ENCODE data around the gene ATF6B. TPM values are rescaled to one million over a fixed set of nuclear protein-coding genes. Genes with fewer than 3 reads are reported as not detected.

Gene ATF6B
- total and polyA plus RNA-seq, 2 experiments from 2014 or later, result 24.9 to 26.1 TPM

DNA sequence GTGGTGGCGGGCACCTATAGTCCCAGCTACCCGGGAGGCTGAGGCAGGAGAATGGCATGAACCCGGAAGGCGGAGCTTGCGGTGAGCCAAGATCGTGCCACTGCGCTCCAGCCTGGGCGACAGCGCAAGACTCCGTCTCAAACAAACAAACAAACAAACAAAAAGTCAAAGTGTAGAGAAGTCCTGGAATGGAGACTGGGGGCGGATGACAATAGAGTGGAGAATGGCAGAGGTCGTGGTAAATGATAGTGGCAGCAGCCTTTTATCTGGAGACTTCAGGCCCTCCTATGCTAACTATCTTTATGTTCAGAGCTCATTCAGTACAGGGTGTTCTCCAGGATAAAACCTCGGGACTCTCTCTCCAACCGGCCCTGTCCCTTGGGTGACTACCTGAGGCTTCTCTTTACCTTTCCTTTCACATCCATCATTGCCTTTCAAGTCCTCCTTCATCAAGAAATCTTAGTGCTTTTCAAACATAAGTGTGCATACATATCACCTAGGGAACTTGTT, 3.4 kb upstream of the ATF6B start:
- Histone ChIP-seq H3K4me3 (no peak overlapping the region), H3K9me2 (ENCODE audit: insufficient read depth) (no peaks in the 10 kb centered on the region), H3K27ac (ENCODE audit: low read depth) (no peak overlapping the region), H3K79me2 (replicated peaks; ENCODE audit: insufficient read depth) (peaks cover 17% of the 10 kb centered on the region), H3K4me1 (ENCODE audit: insufficient read depth) (peaks cover 22% of the 10 kb centered on the region), H3K27me3 (ENCODE audit: insufficient read depth) (no peaks in the 10 kb centered on the region), H3F3A (replicated peaks; ENCODE audit: low read depth) (peaks cover 10% of the 10 kb centered on the region; the same call in 1 of the 2 replicates), H2AFZ (no peak overlapping the region), H4K20me1 (replicated peaks; ENCODE audit: insufficient read depth) (0 out of 2 replicates have a peak, but pooled peaks cover under 1% of the 10 kb centered on the region), H3K4me2 (no peak overlapping the region), H3K36me3 (ENCODE audit: insufficient read depth) (no peaks in the 10 kb centered on the region)
- no peak for DNase-seq (ENCODE audit: low spot score)
- Mint-ChIP-seq H3K9me3 (no peaks in the 10 kb centered on the region), H3K36me3 (ENCODE audit: low read depth) (peaks cover 5% of the 10 kb centered on the region; the same call in 2 of the 3 replicates), H3K4me1 (peaks cover 23% of the 10 kb centered on the region), H3K27ac (peak overlapping the region; percentile 45; the same call in 1 of the 2 replicates), H3K27me3 (ENCODE audit: insufficient read depth, low read depth, poor library complexity) (peaks cover 11% of the 10 kb centered on the region), H3K4me3 (peak overlapping the region; percentile 40; the same call in 2 of the 3 replicates)
- no peak for TF ChIP-seq ZNF114 (CRISPR knock-in tag; IDR thresholded peaks at IDR 0.05)
- no peak for TF ChIP-seq EZH2 (IDR thresholded peaks at IDR 0.05; ENCODE audit: low read depth, unreplicated experiment)
- TF ChIP-seq, protein P1, sequence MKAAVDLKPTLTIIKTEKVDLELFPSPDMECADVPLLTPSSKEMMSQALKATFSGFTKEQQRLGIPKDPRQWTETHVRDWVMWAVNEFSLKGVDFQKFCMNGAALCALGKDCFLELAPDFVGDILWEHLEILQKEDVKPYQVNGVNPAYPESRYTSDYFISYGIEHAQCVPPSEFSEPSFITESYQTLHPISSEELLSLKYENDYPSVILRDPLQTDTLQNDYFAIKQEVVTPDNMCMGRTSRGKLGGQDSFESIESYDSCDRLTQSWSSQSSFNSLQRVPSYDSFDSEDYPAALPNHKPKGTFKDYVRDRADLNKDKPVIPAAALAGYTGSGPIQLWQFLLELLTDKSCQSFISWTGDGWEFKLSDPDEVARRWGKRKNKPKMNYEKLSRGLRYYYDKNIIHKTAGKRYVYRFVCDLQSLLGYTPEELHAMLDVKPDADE (IDR thresholded peaks at IDR 0.05), result no peak
- TF ChIP-seq STAT1 (IDR thresholded peaks at IDR 0.05; ENCODE audit: unreplicated experiment), result no peak
- TF ChIP-seq EZH2phosphoT487 (IDR thresholded peaks at IDR 0.05; ENCODE audit: unreplicated experiment), result no peak
- no peak for TF ChIP-seq JUNB (IDR thresholded peaks at IDR 0.05; ENCODE audit: unreplicated experiment)
- TF ChIP-seq NANOG (IDR thresholded peaks at IDR 0.05; ENCODE audit: borderline replicate concordance), result no peak
- no peak for TF ChIP-seq CREB1 (CRISPR knock-in tag; IDR thresholded peaks at IDR 0.05; ENCODE audit: low read depth)
- TF ChIP-seq, protein P2, sequence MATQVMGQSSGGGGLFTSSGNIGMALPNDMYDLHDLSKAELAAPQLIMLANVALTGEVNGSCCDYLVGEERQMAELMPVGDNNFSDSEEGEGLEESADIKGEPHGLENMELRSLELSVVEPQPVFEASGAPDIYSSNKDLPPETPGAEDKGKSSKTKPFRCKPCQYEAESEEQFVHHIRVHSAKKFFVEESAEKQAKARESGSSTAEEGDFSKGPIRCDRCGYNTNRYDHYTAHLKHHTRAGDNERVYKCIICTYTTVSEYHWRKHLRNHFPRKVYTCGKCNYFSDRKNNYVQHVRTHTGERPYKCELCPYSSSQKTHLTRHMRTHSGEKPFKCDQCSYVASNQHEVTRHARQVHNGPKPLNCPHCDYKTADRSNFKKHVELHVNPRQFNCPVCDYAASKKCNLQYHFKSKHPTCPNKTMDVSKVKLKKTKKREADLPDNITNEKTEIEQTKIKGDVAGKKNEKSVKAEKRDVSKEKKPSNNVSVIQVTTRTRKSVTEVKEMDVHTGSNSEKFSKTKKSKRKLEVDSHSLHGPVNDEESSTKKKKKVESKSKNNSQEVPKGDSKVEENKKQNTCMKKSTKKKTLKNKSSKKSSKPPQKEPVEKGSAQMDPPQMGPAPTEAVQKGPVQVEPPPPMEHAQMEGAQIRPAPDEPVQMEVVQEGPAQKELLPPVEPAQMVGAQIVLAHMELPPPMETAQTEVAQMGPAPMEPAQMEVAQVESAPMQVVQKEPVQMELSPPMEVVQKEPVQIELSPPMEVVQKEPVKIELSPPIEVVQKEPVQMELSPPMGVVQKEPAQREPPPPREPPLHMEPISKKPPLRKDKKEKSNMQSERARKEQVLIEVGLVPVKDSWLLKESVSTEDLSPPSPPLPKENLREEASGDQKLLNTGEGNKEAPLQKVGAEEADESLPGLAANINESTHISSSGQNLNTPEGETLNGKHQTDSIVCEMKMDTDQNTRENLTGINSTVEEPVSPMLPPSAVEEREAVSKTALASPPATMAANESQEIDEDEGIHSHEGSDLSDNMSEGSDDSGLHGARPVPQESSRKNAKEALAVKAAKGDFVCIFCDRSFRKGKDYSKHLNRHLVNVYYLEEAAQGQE (IDR thresholded peaks at IDR 0.05; ENCODE audit: unreplicated experiment), result no peak
- TF ChIP-seq, protein P3, sequence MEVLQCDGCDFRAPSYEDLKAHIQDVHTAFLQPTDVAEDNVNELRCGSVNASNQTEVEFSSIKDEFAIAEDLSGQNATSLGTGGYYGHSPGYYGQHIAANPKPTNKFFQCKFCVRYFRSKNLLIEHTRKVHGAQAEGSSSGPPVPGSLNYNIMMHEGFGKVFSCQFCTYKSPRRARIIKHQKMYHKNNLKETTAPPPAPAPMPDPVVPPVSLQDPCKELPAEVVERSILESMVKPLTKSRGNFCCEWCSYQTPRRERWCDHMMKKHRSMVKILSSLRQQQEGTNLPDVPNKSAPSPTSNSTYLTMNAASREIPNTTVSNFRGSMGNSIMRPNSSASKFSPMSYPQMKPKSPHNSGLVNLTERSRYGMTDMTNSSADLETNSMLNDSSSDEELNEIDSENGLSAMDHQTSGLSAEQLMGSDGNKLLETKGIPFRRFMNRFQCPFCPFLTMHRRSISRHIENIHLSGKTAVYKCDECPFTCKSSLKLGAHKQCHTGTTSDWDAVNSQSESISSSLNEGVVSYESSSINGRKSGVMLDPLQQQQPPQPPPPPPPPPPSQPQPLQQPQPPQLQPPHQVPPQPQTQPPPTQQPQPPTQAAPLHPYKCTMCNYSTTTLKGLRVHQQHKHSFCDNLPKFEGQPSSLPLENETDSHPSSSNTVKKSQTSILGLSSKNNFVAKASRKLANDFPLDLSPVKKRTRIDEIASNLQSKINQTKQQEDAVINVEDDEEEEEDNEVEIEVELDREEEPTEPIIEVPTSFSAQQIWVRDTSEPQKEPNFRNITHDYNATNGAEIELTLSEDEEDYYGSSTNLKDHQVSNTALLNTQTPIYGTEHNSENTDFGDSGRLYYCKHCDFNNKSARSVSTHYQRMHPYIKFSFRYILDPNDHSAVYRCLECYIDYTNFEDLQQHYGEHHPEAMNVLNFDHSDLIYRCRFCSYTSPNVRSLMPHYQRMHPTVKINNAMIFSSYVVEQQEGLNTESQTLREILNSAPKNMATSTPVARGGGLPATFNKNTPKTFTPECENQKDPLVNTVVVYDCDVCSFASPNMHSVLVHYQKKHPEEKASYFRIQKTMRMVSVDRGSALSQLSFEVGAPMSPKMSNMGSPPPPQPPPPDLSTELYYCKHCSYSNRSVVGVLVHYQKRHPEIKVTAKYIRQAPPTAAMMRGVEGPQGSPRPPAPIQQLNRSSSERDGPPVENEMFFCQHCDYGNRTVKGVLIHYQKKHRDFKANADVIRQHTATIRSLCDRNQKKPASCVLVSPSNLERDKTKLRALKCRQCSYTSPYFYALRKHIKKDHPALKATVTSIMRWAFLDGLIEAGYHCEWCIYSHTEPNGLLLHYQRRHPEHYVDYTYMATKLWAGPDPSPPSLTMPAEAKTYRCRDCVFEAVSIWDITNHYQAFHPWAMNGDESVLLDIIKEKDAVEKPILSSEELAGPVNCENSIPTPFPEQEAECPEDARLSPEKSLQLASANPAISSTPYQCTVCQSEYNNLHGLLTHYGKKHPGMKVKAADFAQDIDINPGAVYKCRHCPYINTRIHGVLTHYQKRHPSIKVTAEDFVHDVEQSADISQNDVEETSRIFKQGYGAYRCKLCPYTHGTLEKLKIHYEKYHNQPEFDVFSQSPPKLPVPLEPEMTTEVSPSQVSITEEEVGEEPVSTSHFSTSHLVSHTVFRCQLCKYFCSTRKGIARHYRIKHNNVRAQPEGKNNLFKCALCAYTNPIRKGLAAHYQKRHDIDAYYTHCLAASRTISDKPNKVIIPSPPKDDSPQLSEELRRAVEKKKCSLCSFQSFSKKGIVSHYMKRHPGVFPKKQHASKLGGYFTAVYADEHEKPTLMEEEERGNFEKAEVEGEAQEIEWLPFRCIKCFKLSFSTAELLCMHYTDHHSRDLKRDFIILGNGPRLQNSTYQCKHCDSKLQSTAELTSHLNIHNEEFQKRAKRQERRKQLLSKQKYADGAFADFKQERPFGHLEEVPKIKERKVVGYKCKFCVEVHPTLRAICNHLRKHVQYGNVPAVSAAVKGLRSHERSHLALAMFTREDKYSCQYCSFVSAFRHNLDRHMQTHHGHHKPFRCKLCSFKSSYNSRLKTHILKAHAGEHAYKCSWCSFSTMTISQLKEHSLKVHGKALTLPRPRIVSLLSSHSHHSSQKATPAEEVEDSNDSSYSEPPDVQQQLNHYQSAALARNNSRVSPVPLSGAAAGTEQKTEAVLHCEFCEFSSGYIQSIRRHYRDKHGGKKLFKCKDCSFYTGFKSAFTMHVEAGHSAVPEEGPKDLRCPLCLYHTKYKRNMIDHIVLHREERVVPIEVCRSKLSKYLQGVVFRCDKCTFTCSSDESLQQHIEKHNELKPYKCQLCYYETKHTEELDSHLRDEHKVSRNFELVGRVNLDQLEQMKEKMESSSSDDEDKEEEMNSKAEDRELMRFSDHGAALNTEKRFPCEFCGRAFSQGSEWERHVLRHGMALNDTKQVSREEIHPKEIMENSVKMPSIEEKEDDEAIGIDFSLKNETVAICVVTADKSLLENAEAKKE (CRISPR knock-in tag; IDR thresholded peaks at IDR 0.05), result no peak
- TF ChIP-seq, protein P4, sequence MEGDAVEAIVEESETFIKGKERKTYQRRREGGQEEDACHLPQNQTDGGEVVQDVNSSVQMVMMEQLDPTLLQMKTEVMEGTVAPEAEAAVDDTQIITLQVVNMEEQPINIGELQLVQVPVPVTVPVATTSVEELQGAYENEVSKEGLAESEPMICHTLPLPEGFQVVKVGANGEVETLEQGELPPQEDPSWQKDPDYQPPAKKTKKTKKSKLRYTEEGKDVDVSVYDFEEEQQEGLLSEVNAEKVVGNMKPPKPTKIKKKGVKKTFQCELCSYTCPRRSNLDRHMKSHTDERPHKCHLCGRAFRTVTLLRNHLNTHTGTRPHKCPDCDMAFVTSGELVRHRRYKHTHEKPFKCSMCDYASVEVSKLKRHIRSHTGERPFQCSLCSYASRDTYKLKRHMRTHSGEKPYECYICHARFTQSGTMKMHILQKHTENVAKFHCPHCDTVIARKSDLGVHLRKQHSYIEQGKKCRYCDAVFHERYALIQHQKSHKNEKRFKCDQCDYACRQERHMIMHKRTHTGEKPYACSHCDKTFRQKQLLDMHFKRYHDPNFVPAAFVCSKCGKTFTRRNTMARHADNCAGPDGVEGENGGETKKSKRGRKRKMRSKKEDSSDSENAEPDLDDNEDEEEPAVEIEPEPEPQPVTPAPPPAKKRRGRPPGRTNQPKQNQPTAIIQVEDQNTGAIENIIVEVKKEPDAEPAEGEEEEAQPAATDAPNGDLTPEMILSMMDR (conservative IDR thresholded peaks at IDR 0.05; ENCODE audit: low read depth in 2 of 2), result no peak
- ATAC-seq, result no peak

Data from GM23338 (cell line).